ENCODE results near the gene ADAMTS20.

ADAMTS20 gene

DNA sequence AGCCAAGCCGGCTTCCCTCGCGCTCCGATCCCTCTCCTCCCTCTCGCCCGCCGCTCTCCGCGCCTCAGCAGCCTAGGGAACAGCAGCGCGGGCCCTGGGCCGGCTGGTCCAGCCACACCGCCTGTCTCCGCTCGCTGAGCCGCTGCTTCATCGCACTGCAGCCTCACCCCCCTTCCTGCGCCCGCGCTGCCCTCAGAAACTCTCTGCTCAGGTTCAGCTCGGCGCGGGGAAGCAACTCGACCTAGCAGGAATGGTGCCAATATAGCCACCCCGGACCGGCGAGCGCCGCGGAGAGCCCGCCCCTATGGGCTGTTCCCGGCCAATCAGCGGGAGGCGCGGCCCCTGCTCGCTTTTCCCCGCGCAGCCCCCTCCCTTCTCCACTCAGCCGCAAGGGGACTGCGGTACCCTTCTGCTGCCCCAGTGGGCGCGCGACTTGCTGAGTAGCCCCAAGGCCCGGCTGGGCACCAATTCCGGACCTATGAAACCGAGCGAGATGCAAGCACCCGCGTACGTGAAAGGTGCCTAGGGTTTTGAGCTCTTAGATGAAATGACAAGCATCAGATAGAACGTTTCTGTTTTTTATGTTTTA lies at the start of gene ADAMTS20:
TSS of gene ADAMTS20 (minus strand) at position 233 of the 589 bp plus-strand sequence. CDS start 282 bp downstream, outside the sequence.
- ChIA-PET CTCF (interaction anchor here (1.4 kb wide), 1 partner anchor 8 kb away, joined by 3 read pairs; no protein-coding TSS in a partner anchor), POLR2A (no interaction called here)
- TF ChIP-seq, protein P1, sequence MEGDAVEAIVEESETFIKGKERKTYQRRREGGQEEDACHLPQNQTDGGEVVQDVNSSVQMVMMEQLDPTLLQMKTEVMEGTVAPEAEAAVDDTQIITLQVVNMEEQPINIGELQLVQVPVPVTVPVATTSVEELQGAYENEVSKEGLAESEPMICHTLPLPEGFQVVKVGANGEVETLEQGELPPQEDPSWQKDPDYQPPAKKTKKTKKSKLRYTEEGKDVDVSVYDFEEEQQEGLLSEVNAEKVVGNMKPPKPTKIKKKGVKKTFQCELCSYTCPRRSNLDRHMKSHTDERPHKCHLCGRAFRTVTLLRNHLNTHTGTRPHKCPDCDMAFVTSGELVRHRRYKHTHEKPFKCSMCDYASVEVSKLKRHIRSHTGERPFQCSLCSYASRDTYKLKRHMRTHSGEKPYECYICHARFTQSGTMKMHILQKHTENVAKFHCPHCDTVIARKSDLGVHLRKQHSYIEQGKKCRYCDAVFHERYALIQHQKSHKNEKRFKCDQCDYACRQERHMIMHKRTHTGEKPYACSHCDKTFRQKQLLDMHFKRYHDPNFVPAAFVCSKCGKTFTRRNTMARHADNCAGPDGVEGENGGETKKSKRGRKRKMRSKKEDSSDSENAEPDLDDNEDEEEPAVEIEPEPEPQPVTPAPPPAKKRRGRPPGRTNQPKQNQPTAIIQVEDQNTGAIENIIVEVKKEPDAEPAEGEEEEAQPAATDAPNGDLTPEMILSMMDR (IDR thresholded peaks at IDR 0.05; ENCODE audit: control extremely low read depth, extremely low read depth, low read depth, missing control alignments) = no peak
- no peak for DNase-seq (ENCODE audit: extremely low spot score)

GRCh38 chr12:43599708-43600107 lies 47.7 kb upstream of the ADAMTS20 start:
- TF ChIP-seq, protein P1 (IDR thresholded peaks at IDR 0.05; ENCODE audit: control extremely low read depth, extremely low read depth, low read depth, missing control alignments) = no peak
- no peak for DNase-seq (ENCODE audit: extremely low spot score)
- ChIA-PET POLR2A (no interaction called here), CTCF (interaction anchor here (1.3 to 1.7 kb wide), 2 partner anchors 10 to 32 kb away, joined by 3 to 4 read pairs; no protein-coding TSS in a partner anchor)

DNA sequence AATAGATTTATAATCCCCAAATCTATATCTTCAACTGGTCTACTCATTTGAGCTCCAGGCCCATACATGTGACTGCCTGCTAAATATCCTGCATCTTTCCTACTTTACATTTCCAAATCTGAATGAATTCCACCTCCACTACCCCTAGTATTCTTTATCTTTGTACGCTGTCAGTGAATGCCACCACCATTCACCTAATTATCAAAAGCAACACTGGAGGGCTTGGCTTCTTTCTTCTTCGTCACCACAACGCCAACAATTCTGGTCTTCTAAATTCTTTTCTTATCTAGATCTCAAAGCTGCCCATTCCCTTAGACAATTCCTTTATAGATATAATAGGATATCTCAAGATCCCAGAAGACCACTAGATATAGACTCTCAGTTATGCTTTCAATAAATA lies 47.1 kb upstream of the ADAMTS20 start:
- TF ChIP-seq, protein P1 (IDR thresholded peaks at IDR 0.05; ENCODE audit: control extremely low read depth, extremely low read depth, low read depth, missing control alignments) = no peak
- no peak for DNase-seq (ENCODE audit: extremely low spot score)
- POLR2A ChIA-PET = no interaction called here
- CTCF ChIA-PET = interaction anchor here (1.7 kb wide), 1 partner anchor 32 kb away, joined by 3 read pairs; no protein-coding TSS in a partner anchor

DNA sequence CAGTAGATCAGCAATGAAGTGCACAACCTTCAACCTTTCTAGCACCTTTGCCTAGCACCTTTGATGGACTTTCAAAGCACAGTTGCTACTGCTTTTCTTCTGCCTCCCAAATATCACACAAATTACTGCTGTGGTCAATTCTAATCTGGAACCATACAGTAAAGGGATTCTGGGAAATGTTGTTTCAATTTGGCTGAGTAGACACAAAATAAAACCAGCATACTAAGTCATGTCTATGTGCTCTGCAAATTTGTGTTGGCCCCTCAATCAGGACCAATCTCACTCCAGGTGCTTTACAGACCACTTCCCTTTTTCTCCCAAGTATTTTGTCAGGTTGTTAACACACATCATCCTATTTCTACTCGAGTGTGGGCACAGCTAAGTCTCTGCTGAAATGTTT lies 38.3 kb upstream of the ADAMTS20 start:
- no peak for DNase-seq (ENCODE audit: extremely low spot score)
- CTCF ChIA-PET = interaction anchor here (1.1 to 1.9 kb wide), 2 partner anchors 9 to 11 kb away, joined by 3 to 6 read pairs; no protein-coding TSS in a partner anchor
- TF ChIP-seq, protein P1 (IDR thresholded peaks at IDR 0.05; ENCODE audit: control extremely low read depth, extremely low read depth, low read depth, missing control alignments) = no peak
- POLR2A ChIA-PET = no interaction called here

GRCh38 chr12:43586646-43587245 lies 34.7 kb upstream of the ADAMTS20 start:
- POLR2A ChIA-PET = no interaction called here
- CTCF ChIA-PET = no interaction called here
- no peak for DNase-seq (ENCODE audit: extremely low spot score)
- TF ChIP-seq, protein P1 (IDR thresholded peaks at IDR 0.05; ENCODE audit: control extremely low read depth, extremely low read depth, low read depth, missing control alignments) = no peak

DNA sequence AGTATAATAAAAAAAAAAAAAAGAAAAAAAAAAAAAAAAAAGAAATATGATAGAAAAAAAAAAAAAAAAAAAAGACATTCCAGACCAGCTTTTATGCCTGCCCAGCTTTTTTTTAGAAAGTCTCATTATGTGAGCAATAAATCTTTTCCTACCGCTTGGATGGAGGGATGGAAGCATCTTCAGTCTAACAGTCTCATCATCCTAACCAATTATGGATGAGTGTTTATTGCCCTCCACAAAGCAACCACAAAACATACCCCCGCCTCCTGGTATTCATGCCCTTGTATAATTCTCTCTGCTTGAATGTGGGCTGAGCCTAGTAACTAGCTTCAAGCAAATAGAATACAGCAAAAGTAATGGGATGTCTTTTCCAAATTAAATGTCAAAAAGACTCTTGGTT lies 33.7 kb upstream of the ADAMTS20 start:
- ChIA-PET POLR2A (no interaction called here), CTCF (interaction anchor here (1.2 kb wide), 1 partner anchor 11 kb away, joined by 3 read pairs; no protein-coding TSS in a partner anchor)
- no peak for DNase-seq (ENCODE audit: extremely low spot score)
- TF ChIP-seq, protein P1 (IDR thresholded peaks at IDR 0.05; ENCODE audit: control extremely low read depth, extremely low read depth, low read depth, missing control alignments) = no peak

Measured in GM10248 (cell line).